DOHH2 (cell line): ENCODE measurements around the gene SPACA7.

Source experiments
- EZH2phosphoT487 ChIP-seq: fragments of 200-600 bp; sonication (generic); IDR thresholded peaks from 2 replicates; pipeline ENCODE4 v1.6.1; 2017; ENCODE audit warnings: borderline replicate concordance, mild to moderate bottlenecking, antibody characterized with exemption, low read length, moderate library complexity, mixed read lengths
- TF ChIP-seq, protein P1 (sequence below): fragments of 200-600 bp; sonication (generic); IDR thresholded peaks from one replicate; pipeline ENCODE4 v1.5.1; 2014; ENCODE audit warnings: antibody characterized with exemption, mild to moderate bottlenecking, low read depth, low read length; ENCODE audit not compliant: poor library complexity, severe bottlenecking

DNA sequence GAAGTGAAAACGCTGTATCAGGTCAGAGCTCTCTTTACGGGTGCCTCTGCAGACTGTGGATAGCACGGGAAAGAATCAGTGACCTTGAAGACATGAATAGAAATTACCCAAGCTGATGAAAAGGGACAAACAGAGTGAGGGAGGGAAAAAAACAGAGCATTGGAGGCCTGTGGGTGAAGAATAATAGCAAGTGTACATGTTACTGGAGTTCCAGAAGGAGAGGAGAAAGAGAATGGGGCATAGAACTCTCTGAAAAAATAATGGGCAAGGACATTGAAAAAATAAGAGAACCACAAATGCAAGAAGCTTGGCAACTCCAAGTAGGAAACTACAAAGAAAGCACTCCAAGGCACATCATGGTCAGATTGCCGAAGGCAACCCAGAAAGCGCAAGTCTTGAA, 86.3 kb downstream of the SPACA7 start:
- TF ChIP-seq, protein P1, sequence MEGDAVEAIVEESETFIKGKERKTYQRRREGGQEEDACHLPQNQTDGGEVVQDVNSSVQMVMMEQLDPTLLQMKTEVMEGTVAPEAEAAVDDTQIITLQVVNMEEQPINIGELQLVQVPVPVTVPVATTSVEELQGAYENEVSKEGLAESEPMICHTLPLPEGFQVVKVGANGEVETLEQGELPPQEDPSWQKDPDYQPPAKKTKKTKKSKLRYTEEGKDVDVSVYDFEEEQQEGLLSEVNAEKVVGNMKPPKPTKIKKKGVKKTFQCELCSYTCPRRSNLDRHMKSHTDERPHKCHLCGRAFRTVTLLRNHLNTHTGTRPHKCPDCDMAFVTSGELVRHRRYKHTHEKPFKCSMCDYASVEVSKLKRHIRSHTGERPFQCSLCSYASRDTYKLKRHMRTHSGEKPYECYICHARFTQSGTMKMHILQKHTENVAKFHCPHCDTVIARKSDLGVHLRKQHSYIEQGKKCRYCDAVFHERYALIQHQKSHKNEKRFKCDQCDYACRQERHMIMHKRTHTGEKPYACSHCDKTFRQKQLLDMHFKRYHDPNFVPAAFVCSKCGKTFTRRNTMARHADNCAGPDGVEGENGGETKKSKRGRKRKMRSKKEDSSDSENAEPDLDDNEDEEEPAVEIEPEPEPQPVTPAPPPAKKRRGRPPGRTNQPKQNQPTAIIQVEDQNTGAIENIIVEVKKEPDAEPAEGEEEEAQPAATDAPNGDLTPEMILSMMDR: no peak
- no peak for TF ChIP-seq EZH2phosphoT487
